GM12878 (cell line): ENCODE results near the gene PLEKHJ1. TPM values are rescaled to one million over a fixed set of nuclear protein-coding genes. Genes with fewer than 3 reads are reported as not detected.

Source experiments
- ATAC-seq: fragments of 200-7000 bp; cut with Tn5 transposase; 3 replicates; pipeline ENCODE4 v1.9.1; 2020; ENCODE audit warnings: mild to moderate bottlenecking, moderate library complexity
- BruUV-seq: library from RNA; stranded (reverse); fragments of 400-500 nt; replicated peaks from 2 replicates; lab custom pipeline; 2021; lab: Mats Ljungman, UMichigan
- CTCF ChIA-PET: fragments of 300-600 bp; sonication (Branson Sonifier 250); formaldehyde crosslinking; extraction: SDS; loops from one replicate; lab custom pipeline; 2021; ENCODE audit warnings: inconsistent platforms; lab: Yijun Ruan, JAX
- POLR2A ChIA-PET: fragments of 350-600 bp; formaldehyde crosslinking; extraction: SDS; loops from one replicate; lab custom pipeline; 2021; ENCODE audit warnings: inconsistent platforms; lab: Charles Lee
- RAD21 ChIA-PET: fragments of 300-600 bp; sonication (Branson Sonifier 250); formaldehyde crosslinking; loops from one replicate; lab custom pipeline; 2023; ENCODE audit warnings: antibody characterized with exemption; ENCODE audit not compliant: unreplicated experiment; lab: Charles Lee
- SMC1A ChIA-PET: fragments of 300-600 bp; sonication (Branson Sonifier 250); formaldehyde crosslinking; loops from one replicate; lab custom pipeline; 2023; ENCODE audit not compliant: unreplicated experiment, uncharacterized antibody; lab: Charles Lee
- DNase-seq: peaks from one replicate; pipeline ENCODE4 v3.0.0-alpha.2; 2011; ENCODE audit warnings: low read depth, low spot score
- FAIRE-seq: peaks from 3 replicates; lab custom pipeline; 2011; peaks lifted over from hg19 to GRCh38; lab: Jason Lieb, UNC
- H2AFZ ChIP-seq: 2 replicates; pipeline ENCODE4 v1.6.0; 2011; ENCODE audit warnings: low read depth, low read length, control low read depth; ENCODE audit not compliant: control insufficient read depth
- H3K27ac ChIP-seq: 2 replicates; pipeline ENCODE4 v1.5.1; 2011; ENCODE audit warnings: control low read depth; ENCODE audit not compliant: control insufficient read depth, insufficient read depth
- H3K27me3 ChIP-seq, 2 experiments: replicated peaks in 1 of 2; 2 replicates each; pipeline versions ENCODE4 v1.6.0 to v1.6.1; 2011; ENCODE audit warnings: low read length in 1 of 2; ENCODE audit not compliant: control insufficient read depth in 2 of 2, insufficient read depth in 2 of 2
- H3K36me3 ChIP-seq, 2 experiments: 2 replicates each; pipeline ENCODE4 v1.5.1; 2011; ENCODE audit warnings: low read length in 1 of 2; ENCODE audit not compliant: control insufficient read depth in 2 of 2, insufficient read depth in 2 of 2
- H3K4me1 ChIP-seq: 2 replicates; pipeline ENCODE4 v1.6.1; 2011; ENCODE audit warnings: mild to moderate bottlenecking, low read length, moderate library complexity, mixed read lengths; ENCODE audit not compliant: control insufficient read depth, insufficient read depth
- H3K4me2 ChIP-seq: 2 replicates; pipeline ENCODE4 v1.6.0; 2011; ENCODE audit warnings: control low read depth; ENCODE audit not compliant: control insufficient read depth, insufficient read depth
- H3K4me3 ChIP-seq: fragments of 200-600 bp; sonication (generic); 2 replicates; pipeline ENCODE4 v1.5.1; 2016
- H3K79me2 ChIP-seq: 2 replicates; pipeline ENCODE4 v1.6.0; 2011; ENCODE audit warnings: low read length; ENCODE audit not compliant: control insufficient read depth, insufficient read depth
- H3K9ac ChIP-seq: 2 replicates; pipeline ENCODE4 v1.8.0; 2011; ENCODE audit warnings: low read length, control low read depth, mixed read lengths; ENCODE audit not compliant: control insufficient read depth, insufficient read depth
- H3K9me3 ChIP-seq: replicated peaks from 3 replicates; pipeline ENCODE4 v1.5.1; 2011; ENCODE audit warnings: mild to moderate bottlenecking, low read length; ENCODE audit not compliant: control insufficient read depth, insufficient read depth
- H4K20me1 ChIP-seq: 2 replicates; pipeline ENCODE4 v1.6.0; 2011; ENCODE audit not compliant: control insufficient read depth, insufficient read depth
- ASH2L ChIP-seq: fragments of 300-600, 200-600 bp; sonication (generic); IDR thresholded peaks from 2 replicates; pipeline ENCODE4 v1.6.1; 2017; ENCODE audit warnings: low read depth, mild to moderate bottlenecking, borderline replicate concordance
- CEBPB ChIP-seq, 2 experiments: fragments of 150-350 bp in 1 of 2; IDR thresholded peaks; 2 replicates each; pipeline ENCODE4 v1.6.1; 2012 to 2014; ENCODE audit warnings: low read depth in 2 of 2, low read length in 2 of 2, borderline replicate concordance in 1 of 2, inconsistent platforms in 1 of 2
- E2F4 ChIP-seq: IDR thresholded peaks from 2 replicates; pipeline ENCODE4 v1.6.1; 2012; ENCODE audit warnings: low read depth, low read length, improper control_type of control experiment
- HDGF ChIP-seq: fragments of 450-650 bp; IDR thresholded peaks from 2 replicates; pipeline ENCODE4 v1.6.1; 2016; ENCODE audit warnings: antibody characterized with exemption
- KLF5 ChIP-seq: fragments of 450-650 bp; IDR thresholded peaks from 2 replicates; pipeline ENCODE4 v1.6.1; 2014; ENCODE audit warnings: mild to moderate bottlenecking; ENCODE audit not compliant: partially characterized antibody
- LARP7 ChIP-seq: fragments of 450-650 bp; IDR thresholded peaks from 2 replicates; pipeline ENCODE4 v1.6.1; 2017; ENCODE audit warnings: mild to moderate bottlenecking
- SMAD1 ChIP-seq: fragments of 450-650 bp; IDR thresholded peaks from 2 replicates; pipeline ENCODE4 v1.6.1; 2018; ENCODE audit warnings: mild to moderate bottlenecking, low read depth; ENCODE audit not compliant: partially characterized antibody
- TCF3 ChIP-seq: IDR thresholded peaks from 2 replicates; pipeline ENCODE4 v1.6.1; 2012; ENCODE audit warnings: low read depth, mild to moderate bottlenecking, low read length, borderline replicate concordance; ENCODE audit not compliant: insufficient read depth
- ZNF687 ChIP-seq: fragments of 450-650 bp; IDR thresholded peaks from 2 replicates; pipeline ENCODE4 v1.6.1; 2017; ENCODE audit warnings: mild to moderate bottlenecking, moderate library complexity
- WGBS: methylation state at CpG from one replicate; pipeline ENCODE4 v1.1.6; 2016; ENCODE audit warnings: low lambda C conversion rate; ENCODE audit not compliant: insufficient replicate concordance, insufficient coverage; ENCODE audit errors: missing lambda C conversion rate; 5-methylcytosine and 5-hydroxymethylcytosine counted together
- in situ Hi-C: fragments of 300-500 bp; cut with MboI; formaldehyde crosslinking; loops from 9 replicates; pipeline ENCODE4 v1.14.3; 2018; ENCODE audit warnings: mixed read lengths
- intact Hi-C: fragments of 100-400 bp; cut with micrococcal nuclease; formaldehyde crosslinking; loops from one replicate; pipeline ENCODE4 v1.14.2; 2022; ENCODE audit not compliant: unreplicated experiment
- polyA plus RNA-seq, 11 experiments: library from polyadenylated mRNA; depleted of rRNA in 4 of 11; unstranded in 6 of 11; stranded (reverse) in 5 of 11; fragments of >200 nt; fragmentation: Nextera tagmentation in 4 of 11; fragmentation: Illumina TruSeq in 1 of 11; extraction: Ambion mirVana in 4 of 11; extraction: Trizol in 1 of 11; gene quantifications; 1 replicate in 1 of 11; 2 replicates in 10 of 11; pipeline versions ENCODE4 v1.2.1 to v1.2.3, GENCODE V29; 2011 to 2016; ENCODE audit warnings: inconsistent platforms in 2 of 11, missing spikeins in 2 of 11, low read depth in 1 of 11
- total RNA-seq, 4 experiments: library from RNA; depleted of rRNA in 3 of 4; stranded (reverse); fragments of >200 nt in 3 of 4; fragmentation: Illumina TruSeq in 1 of 4; extraction: Trizol in 1 of 4; gene quantifications; 2 replicates each; pipeline versions ENCODE4 v1.2.1 to v1.2.3, GENCODE V29; 2013 to 2021

Gene PLEKHJ1
- total and polyA plus RNA-seq, 10 of the 15 experiments (the other 5 are each of a cell fraction or from before 2014, with no cell fraction given), result 1.3 to 133 (median 75.0) TPM

GRCh38 chr19:2208975-2209374, 27.2 kb downstream of the PLEKHJ1 start:
- H3K9me3 ChIP-seq, result no peaks in the 10 kb centered on the region
- H3K4me3 ChIP-seq, result no peak overlapping the region
- no peak overlapping the region for H3K4me2 ChIP-seq
- in situ Hi-C loops (no loop called here), intact Hi-C loops (no loop called here)
- no peak overlapping the region for H2AFZ ChIP-seq
- no peaks in the 10 kb centered on the region for H3K79me2 ChIP-seq
- peaks cover 24 to 62% of the 10 kb centered on the region in 2 experiments; a peak in 3 of 4 replicates for H3K36me3 ChIP-seq
- no peak for TF ChIP-seq KLF5
- no peak for TF ChIP-seq SMAD1
- no peak for TF ChIP-seq CEBPB (IDR thresholded peaks at IDR 0.05; ENCODE audit: borderline replicate concordance in 1 of 2, low read depth in 2 of 2, low read length in 2 of 2)
- no peak for TF ChIP-seq LARP7
- no peak for TF ChIP-seq ZNF687
- no peak for TF ChIP-seq HDGF
- no peak for TF ChIP-seq TCF3
- no peak for TF ChIP-seq ASH2L
- no peak for TF ChIP-seq E2F4
- no peaks in the 10 kb centered on the region for H3K4me1 ChIP-seq
- POLR2A ChIA-PET, result no interaction called here
- FAIRE-seq (no peak), ATAC-seq (no peak), DNase-seq (no peak)
- RAD21 ChIA-PET, result interaction anchor here (0.6 kb wide), 1 partner anchor 56 kb away, joined by 5 read pairs; no protein-coding TSS in a partner anchor
- BruUV-seq, result no TSS peak
- no peak overlapping the region for H3K9ac ChIP-seq
- no peaks in the 10 kb centered on the region for H4K20me1 ChIP-seq
- SMC1A ChIA-PET, result no interaction called here
- no peaks in the 10 kb centered on the region for H3K27me3 ChIP-seq
- H3K27ac ChIP-seq, result no peak overlapping the region
- WGBS, result 90% methylated on average over 9 of the region's 10 CpGs
- CTCF ChIA-PET, result interaction anchor here (0.6 kb wide), 1 partner anchor 30 kb away, joined by 3 read pairs; no protein-coding TSS in a partner anchor
